Esophagus squamous epithelium (tissue), 4 donors: ENCODE results near the gene CREBBP.

Experiments used
- CTCF ChIP-seq, 6 experiments: fragments of 450-650 bp in 4 of 6; fragments of 200-600 bp in 2 of 6; sonication (generic) in 2 of 6; IDR thresholded peaks; one replicate each; pipeline ENCODE4 v1.5.1; 2016 to 2019; ENCODE audit warnings: antibody characterized with exemption in 6 of 6, mild to moderate bottlenecking in 4 of 6, moderate library complexity in 4 of 6
- POLR2A ChIP-seq, 4 donors: fragments of 450-650 bp; IDR thresholded peaks; one replicate each; pipeline ENCODE4 v1.6.1; 2017; ENCODE audit warnings: antibody characterized with exemption in 4 of 4, mild to moderate bottlenecking in 4 of 4, moderate library complexity in 3 of 4

DNA sequence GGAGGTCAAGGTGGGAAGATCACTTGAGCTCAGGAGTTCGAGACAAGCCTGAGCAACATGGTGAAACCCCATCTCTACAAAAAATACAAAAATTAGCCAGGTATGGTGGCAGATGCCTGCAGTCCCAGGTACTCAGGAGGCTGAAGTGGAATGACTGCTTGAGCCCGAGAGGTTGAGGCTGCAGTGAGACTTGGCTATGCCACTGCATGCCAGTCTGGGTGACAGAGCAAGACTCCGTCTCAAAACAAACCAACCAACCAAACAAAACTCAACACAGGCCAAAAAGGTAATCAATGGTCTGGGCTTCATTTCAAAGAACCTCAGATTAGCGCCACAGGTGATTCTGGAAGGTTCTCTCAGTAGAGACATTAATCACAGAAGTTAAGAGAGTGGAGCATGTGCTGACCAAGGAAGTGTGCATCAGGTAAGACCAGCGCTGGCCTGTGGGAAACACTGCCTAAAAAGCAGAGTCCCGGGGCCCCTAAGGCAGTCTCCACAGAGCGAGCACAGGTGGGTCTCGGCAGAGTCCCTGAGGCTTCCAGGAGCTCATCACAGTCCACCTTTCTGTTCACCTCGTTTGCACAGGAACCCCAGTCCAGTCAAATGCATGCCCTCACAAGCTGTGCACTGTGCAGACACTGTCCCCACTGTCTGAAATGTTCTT, 91.7 kb downstream of the CREBBP start:
- TF ChIP-seq CTCF (IDR thresholded peaks at IDR 0.05) (no peak), POLR2A (IDR thresholded peaks at IDR 0.05) (no peak)
